ENCODE measurements around the gene POLR1F.
"Not testable (repeated sequence)": the region's sequence is repeated elsewhere in the genome, so short reads cannot be mapped to it uniquely, and the experiment has no call there.

The POLR1F gene

DNA sequence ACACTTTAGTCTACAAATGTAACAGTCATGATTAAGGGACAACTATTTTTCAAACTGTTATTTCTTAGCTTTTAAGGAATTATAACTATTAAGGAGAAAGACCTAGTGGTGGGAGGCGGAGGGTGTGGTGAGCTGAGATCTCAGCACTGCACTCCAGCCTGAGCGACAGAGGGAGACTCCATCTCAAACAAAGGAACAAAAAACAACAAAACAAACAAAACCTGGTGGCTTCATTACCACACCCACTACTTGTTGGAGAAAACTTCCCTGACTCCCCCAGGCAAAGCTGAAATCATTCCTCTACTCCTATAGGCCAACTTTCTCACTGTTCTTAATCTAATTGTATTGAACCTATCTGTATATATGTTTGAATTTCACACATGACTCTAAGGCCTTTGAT, 3.2 kb downstream of the POLR1F start:
- TF ChIP-seq JUND (IDR thresholded peaks at IDR 0.05; ENCODE audit: low read depth) = no peak
- in situ Hi-C loops (cut with HindIII; ENCODE audit: low pct_unique_long_range_greater_than_20kb, low sequenced_read_pairs) = no loop called here
- DNase-seq (ENCODE audit: low read depth in 1 of 2, low spot score in 1 of 2) = no peak

DNA sequence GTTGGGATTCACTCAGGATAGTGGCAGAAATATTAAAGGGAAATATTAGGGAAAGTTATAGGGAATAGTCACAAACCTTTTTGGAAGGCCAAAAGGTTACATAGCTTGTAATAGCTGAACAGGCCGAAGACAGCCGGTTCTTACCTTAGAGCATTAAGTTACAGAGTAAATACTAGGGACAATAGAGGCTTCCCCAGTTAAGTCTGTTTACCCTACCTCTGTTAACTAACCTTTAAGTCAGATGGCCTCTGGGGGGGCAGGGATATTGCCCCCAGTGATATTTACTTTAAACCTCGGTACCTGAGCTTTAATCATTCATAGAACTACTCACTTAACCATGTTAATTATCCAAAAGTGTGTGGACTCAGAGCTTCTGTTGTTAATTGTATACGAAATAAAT, 7.4 kb downstream of the POLR1F start:
- DNase-seq (ENCODE audit: low read depth in 1 of 2, low spot score in 1 of 2) = no peak
- in situ Hi-C loops (cut with HindIII; ENCODE audit: low pct_unique_long_range_greater_than_20kb, low sequenced_read_pairs) = no loop called here

DNA sequence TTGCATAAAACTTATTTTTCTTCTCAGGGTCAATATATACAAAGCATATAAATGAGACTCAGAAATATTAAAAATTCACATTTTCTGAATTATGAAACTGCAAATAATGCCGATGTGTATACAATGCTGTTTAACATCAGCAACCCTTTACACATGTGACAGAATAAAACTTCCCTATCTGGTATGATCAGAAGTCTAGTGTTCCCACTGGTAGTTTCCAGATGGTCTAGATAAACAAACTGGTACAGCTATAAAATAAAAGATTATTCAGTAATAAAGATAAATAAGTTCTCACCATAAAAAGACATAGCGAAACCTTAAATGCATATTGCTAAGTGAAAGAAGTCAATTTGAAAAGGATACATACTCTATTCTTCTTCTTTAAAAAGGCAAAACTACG, 7.9 kb downstream of the POLR1F start:
- no peak for TF ChIP-seq JUND (IDR thresholded peaks at IDR 0.05; ENCODE audit: low read depth)
- no peak for DNase-seq (ENCODE audit: low read depth in 1 of 2, low spot score in 1 of 2)
- in situ Hi-C loops (cut with HindIII; ENCODE audit: low pct_unique_long_range_greater_than_20kb, low sequenced_read_pairs) = no loop called here

More for the DNA sequence above, 7.4 kb downstream of the POLR1F start:
- no peak for TF ChIP-seq JUND (IDR thresholded peaks at IDR 0.05; ENCODE audit: low read depth)

DNA sequence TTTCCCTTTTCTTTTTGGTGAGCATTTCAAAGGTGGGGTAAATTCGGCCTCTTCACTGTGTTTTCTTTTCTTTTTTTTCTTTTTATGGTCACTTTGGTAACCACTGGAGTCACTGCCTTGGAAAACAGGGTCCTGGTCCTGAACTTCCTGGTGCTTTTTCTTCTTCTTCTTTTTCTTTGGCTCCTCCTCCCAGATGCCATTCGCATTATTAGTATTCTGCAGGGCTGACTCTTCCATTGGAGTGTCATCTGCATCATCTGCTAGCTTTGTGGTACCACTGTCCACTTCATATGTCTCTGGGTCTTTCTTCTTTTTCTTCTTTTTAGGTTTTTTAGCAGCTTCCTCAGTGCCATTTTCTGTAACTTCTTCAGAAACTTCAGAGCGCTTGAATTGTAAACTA, 10.5 kb downstream of the POLR1F start:
- no peak for TF ChIP-seq JUND (IDR thresholded peaks at IDR 0.05; ENCODE audit: low read depth)
- DNase-seq (ENCODE audit: low read depth in 1 of 2, low spot score in 1 of 2) = no peak
- in situ Hi-C loops (cut with HindIII; ENCODE audit: low pct_unique_long_range_greater_than_20kb, low sequenced_read_pairs) = no loop called here

DNA sequence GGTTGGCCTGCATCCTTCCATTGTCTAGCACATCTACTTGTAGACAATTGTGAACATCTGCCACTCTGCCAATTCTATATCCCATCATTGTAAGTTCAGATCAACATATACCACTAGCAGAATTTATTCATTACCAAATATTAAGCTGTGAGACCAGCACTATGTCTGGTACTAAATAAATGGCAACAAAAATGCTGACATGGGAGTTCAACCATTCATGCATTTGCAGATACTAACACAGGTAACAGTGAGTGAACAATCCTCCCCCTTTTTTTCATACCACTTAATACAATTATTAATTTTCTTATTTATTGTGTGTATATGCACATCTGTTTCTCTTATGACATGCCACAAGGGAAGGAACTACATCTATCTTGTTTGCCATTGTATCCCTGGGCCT, 11.9 kb downstream of the POLR1F start:
- no peak for DNase-seq (ENCODE audit: low read depth in 1 of 2, low spot score in 1 of 2)
- no peak for TF ChIP-seq JUND (IDR thresholded peaks at IDR 0.05; ENCODE audit: low read depth)
- in situ Hi-C loops (cut with HindIII; ENCODE audit: low pct_unique_long_range_greater_than_20kb, low sequenced_read_pairs) = no loop called here

DNA sequence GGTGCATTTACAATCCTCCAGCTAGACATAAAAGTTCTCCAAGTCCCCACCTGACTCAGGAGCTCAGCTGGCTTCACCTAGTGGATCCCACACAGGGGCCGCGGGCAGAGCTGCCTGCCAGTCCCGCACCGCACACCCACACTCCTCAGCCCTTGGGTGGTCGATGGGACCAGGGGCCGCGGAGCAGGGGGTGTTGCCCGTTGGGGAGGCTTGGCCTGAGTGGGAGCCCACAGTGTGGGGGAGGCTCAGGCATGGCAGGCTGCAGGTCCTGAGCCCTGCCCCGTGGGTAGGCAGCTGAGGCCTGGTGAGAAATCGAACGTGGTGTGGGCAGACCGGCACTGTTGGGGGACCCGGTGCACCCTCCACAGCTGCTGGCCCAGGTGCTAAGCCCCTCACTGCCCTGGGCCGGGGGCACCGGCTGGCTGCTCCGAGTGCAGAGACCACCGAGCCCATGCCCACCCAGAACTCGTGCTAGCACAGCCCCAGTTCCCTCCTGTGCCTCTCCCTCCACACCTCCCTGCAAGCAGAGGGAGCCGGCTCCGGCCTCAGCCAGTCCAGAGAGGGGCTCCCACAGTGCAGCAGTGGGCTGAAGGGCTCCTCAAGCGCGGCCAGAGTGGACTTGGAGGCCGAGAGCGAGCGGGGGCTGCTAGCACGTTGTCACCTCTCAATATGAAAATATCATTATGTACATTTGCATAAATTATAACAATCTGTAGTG, 16.6 kb downstream of the POLR1F start:
- no peak for DNase-seq (ENCODE audit: low read depth in 1 of 2, low spot score in 1 of 2)
- in situ Hi-C loops (cut with HindIII; ENCODE audit: low pct_unique_long_range_greater_than_20kb, low sequenced_read_pairs) = no loop called here
- TF ChIP-seq JUND (IDR thresholded peaks at IDR 0.05; ENCODE audit: low read depth) = no peak

DNA sequence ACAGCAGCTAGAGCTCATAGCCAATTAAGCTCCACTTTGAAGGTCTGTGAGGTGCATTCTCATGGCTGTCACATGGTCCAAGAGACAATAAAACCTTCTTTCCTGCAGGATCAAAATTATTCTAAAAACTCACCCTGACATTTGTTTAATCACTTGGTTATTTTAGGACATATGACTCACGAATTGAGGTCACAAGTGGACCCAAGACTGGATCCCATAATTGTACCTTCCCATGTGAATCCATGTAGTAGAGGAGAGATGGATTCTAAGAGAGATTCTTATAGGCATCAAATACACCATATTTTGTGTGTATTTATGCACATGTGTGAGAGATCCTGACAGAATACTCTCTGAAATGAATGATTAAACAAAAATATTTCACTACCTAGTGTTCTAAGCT, 18.1 kb downstream of the POLR1F start:
- in situ Hi-C loops (cut with HindIII; ENCODE audit: low pct_unique_long_range_greater_than_20kb, low sequenced_read_pairs) = no loop called here
- TF ChIP-seq JUND (IDR thresholded peaks at IDR 0.05; ENCODE audit: low read depth) = no peak
- no peak for DNase-seq (ENCODE audit: low read depth in 1 of 2, low spot score in 1 of 2)

DNA sequence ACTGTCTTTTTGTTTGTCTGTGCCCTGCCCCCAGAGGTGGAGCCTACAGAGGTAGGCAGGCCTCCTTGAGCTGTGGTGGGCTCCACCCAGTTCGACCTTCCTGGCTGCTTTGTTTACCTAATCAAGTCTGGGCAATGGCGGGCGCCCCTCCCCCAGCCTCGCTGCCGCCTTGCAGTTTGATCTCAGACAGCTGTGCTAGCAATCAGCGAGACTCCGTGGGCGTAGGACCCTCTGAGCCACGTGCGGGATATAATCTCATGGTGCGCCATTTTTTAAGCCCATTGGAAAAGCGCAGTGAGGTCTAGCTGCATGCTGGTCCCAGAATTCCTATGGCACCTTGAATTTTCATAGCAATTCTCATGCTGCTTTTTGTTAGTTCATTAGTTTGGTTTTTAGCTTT, 19.7 kb downstream of the POLR1F start:
- in situ Hi-C loops (cut with HindIII; ENCODE audit: low pct_unique_long_range_greater_than_20kb, low sequenced_read_pairs); DNase-seq (ENCODE audit: low read depth in 1 of 2, low spot score in 1 of 2): not testable (repeated sequence)

DNA sequence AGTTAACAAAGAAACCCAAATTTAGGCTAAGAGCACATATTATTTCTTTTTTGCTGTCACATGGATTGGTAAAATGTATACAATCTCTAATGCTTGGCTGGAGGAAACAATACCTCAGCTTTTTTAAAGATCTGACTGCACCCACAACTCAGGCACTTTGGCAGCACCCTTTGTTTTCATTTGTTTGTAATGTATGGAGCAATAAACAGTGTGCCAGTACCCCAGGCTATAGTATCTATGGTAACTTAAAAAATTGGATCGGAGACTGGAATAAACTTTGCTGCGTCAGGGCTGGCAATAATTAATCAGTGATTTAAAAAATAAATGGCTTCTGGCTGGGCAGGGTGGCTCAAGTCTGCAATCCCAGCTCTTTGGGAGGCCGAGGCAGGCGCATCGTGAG, 27.2 kb downstream of the POLR1F start:
- no peak for TF ChIP-seq JUND (IDR thresholded peaks at IDR 0.05; ENCODE audit: low read depth)
- peak in 1 of 2 experiments; percentile 67 for DNase-seq (ENCODE audit: low read depth in 1 of 2, low spot score in 1 of 2)
- in situ Hi-C loops (cut with HindIII; ENCODE audit: low pct_unique_long_range_greater_than_20kb, low sequenced_read_pairs) = no loop called here

DNA sequence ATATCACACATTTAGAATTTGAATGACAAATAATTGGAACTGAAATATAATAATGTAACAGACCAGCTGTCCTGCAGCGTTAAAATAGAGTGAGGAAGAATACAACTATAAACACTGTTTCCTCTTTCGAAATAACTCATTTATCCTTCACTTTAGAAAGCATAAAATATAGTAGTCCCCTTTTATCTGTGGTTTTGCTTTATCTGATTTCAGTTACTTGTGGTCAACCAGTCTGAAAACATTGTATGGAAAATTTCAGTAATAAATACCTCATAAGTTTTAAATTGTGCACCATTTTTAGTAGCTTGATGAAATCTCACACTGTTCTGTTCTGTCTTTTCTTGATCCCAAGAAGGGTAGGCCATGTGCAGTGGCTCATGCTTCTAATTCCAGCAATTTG, 31.7 kb downstream of the POLR1F start:
- in situ Hi-C loops (cut with HindIII; ENCODE audit: low pct_unique_long_range_greater_than_20kb, low sequenced_read_pairs) = no loop called here
- no peak for TF ChIP-seq JUND (IDR thresholded peaks at IDR 0.05; ENCODE audit: low read depth)
- DNase-seq (ENCODE audit: low read depth in 1 of 2, low spot score in 1 of 2) = no peak

DNA sequence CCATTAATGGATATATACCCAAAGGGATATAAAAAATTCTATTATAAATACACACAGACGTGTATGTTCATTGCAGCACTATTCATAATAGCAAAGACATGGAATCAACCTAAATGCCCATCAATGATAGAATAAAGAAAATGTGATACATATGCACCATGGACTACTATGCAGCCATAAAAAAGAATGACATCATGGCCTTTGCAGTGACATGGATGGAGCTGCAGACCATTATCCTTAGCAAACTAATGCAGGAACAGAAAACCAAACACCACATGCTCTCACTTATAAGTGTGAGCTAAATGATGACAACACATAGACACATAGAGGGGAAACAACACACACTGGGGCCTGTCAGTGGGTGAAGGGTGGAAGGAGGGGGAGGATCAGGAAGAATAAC, 33.0 kb downstream of the POLR1F start:
- DNase-seq (ENCODE audit: low read depth in 1 of 2, low spot score in 1 of 2) = no peak
- in situ Hi-C loops (cut with HindIII; ENCODE audit: low pct_unique_long_range_greater_than_20kb, low sequenced_read_pairs) = no loop called here
- TF ChIP-seq JUND (IDR thresholded peaks at IDR 0.05; ENCODE audit: low read depth) = no peak

DNA sequence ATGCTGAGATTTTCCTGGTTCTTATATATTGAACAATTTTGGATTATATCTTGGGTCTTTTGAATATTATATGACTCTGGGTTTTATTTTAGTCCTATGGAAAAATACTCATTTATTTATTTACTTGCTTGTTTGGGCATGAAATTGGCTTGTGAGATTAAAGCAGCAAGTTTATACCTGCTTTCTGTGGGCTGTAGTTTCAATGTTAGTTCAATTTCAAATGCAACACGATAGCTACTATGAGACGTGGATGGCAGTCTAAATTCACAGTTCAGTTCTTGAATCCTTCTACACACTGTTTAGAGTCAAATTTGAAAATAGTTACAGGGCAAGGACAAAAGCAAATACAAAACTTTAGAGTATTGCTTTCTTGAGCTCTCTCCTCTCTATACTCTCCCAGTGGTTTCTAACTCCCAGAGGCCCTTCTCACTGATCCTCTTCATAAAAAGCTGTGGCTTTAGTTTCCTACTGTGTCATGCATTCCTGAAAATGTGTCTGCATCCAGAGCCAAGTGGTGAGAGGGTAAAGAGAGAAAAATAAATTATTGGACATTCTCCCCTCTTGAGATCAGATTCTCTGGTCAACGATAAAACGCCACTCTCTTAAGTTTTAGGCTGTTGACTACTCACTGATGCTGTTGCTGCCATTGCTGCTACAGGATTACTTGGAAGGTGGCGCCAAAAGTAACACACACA, 34.4 kb downstream of the POLR1F start:
- DNase-seq (ENCODE audit: low read depth in 1 of 2, low spot score in 1 of 2) = no peak
- no peak for TF ChIP-seq JUND (IDR thresholded peaks at IDR 0.05; ENCODE audit: low read depth)
- in situ Hi-C loops (cut with HindIII; ENCODE audit: low pct_unique_long_range_greater_than_20kb, low sequenced_read_pairs) = no loop called here

DNA sequence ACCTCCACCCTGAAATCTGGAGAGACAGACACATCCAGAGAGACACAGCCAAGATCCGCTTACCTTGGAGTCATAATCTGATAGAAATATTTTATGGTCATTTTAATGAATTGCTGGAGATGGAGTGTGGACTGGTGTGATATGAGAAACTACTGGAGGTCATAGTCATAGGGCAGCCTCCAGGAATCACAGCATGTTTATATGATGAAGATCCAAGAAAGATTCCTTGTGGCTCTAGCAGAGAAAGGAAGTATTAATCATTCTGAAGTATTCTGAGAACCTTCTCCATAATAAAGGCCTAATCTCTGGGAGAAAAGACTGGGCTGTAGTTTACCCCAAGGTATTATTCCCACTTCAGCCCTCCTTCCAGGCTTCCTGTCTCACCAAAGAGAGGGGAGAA, 38.0 kb downstream of the POLR1F start:
- in situ Hi-C loops (cut with HindIII; ENCODE audit: low pct_unique_long_range_greater_than_20kb, low sequenced_read_pairs) = no loop called here
- DNase-seq (ENCODE audit: low read depth in 1 of 2, low spot score in 1 of 2) = no peak
- TF ChIP-seq JUND (IDR thresholded peaks at IDR 0.05; ENCODE audit: low read depth) = no peak

Measured in T47D (cell line).